B cell (primary cell): ENCODE measurements around the gene PIERCE2.

ENCODE experiments used
- CTCF ChIP-seq: fragments of 200-600 bp; IDR thresholded peaks from one replicate; pipeline ENCODE4 v1.8.0; 2022; ENCODE audit warnings: antibody characterized with exemption, mild to moderate bottlenecking
- EZH2 ChIP-seq: IDR thresholded peaks from 2 replicates; pipeline ENCODE4 v1.6.1; 2012; ENCODE audit warnings: borderline replicate concordance, low read depth, mild to moderate bottlenecking, moderate library complexity, low read length; ENCODE audit not compliant: insufficient read depth, poor library complexity, severe bottlenecking

- TF ChIP-seq CTCF (no peak), EZH2 (no peak)
Measured at GRCh38 chr15:55468321-55468720, 60.0 kb downstream of the PIERCE2 start.
